ENCODE results near the gene MAEA. TPM values are rescaled to one million over a fixed set of nuclear protein-coding genes. Genes with fewer than 3 reads are reported as not detected.

MAEA gene
- polyA plus RNA-seq, 2 of the 4 experiments (the other 2 are of a cell fraction): 46.1 to 58.4 TPM

- TF ChIP-seq NPAS2 (CRISPR knock-in tag; IDR thresholded peaks at IDR 0.05; ENCODE audit: borderline replicate concordance) (no peak), FOXS1 (CRISPR knock-in tag; IDR thresholded peaks at IDR 0.05) (no peak), KDM5A (IDR thresholded peaks at IDR 0.05) (no peak), CEBPB (IDR thresholded peaks at IDR 0.05) (no peak), MAZ (IDR thresholded peaks at IDR 0.05; ENCODE audit: borderline replicate concordance, low read depth, low read length) (no peak), CTCF (IDR thresholded peaks at IDR 0.05) (no peak), GATA3 (IDR thresholded peaks at IDR 0.05; ENCODE audit: borderline replicate concordance) (no peak), E2F6 (IDR thresholded peaks at IDR 0.05; ENCODE audit: borderline replicate concordance, low read depth) (peak; percentile 15; the same call in 1 of the 2 replicates), NR3C1 (IDR thresholded peaks at IDR 0.05) (no peak), RNF2 (IDR thresholded peaks at IDR 0.05; ENCODE audit: borderline replicate concordance, low read depth) (no peak), RCOR1 (IDR thresholded peaks at IDR 0.05; ENCODE audit: low read depth, low read length) (no peak), BHLHE40 (IDR thresholded peaks at IDR 0.05; ENCODE audit: low read depth, low read length) (no peak), PHF8 (IDR thresholded peaks at IDR 0.05; ENCODE audit: borderline replicate concordance, low read depth) (peak; percentile 61; the same call in 1 of the 2 replicates), ZFP36 (IDR thresholded peaks at IDR 0.05; ENCODE audit: borderline replicate concordance, partially characterized antibody) (no peak), EHMT2 (IDR thresholded peaks at IDR 0.05; ENCODE audit: low read depth) (no peak), CHD2 (IDR thresholded peaks at IDR 0.05; ENCODE audit: low read length, partially characterized antibody) (peak; percentile 45), ATOH8 (CRISPR knock-in tag; IDR thresholded peaks at IDR 0.05; ENCODE audit: low read depth) (no peak), TP53 (CRISPR knock-in tag; IDR thresholded peaks at IDR 0.05) (no peak), ZSCAN20 (CRISPR knock-in tag; IDR thresholded peaks at IDR 0.05) (no peak), MAX (IDR thresholded peaks at IDR 0.05) (peak; percentile 53), POLR2A (IDR thresholded peaks at IDR 0.05; ENCODE audit: low read length) (0 out of 2 replicates have a peak, but pooled peaks have one; percentile 1), ZC3H11A (IDR thresholded peaks at IDR 0.05) (no peak), POLR2AphosphoS2 (conservative IDR thresholded peaks at IDR 0.05; ENCODE audit: low read length) (no peak), ZNF302 (CRISPR knock-in tag; IDR thresholded peaks at IDR 0.05) (no peak)
Measured at GRCh38 chr4:1347410-1347864, 57.7 kb downstream of the MAEA start (continued).

GRCh38 chr4:1348014-1348513 lies 58.4 kb downstream of the MAEA start:
- no peak for ATAC-seq
- Histone ChIP-seq H3K4me2 (peak overlapping the region; percentile 86), H3K4me1 (peaks cover 11% of the 10 kb centered on the region; the same call in 1 of the 3 replicates), H3K4me3 (peak overlapping the region; percentile 76), H3K9me3 (no peaks in the 10 kb centered on the region), H3K27ac (peak overlapping the region; percentile 90 to 98)
- DNase-seq (ENCODE audit: low read depth in 1 of 2, low spot score in 1 of 2): no peak
- ChIA-PET POLR2A (interaction anchor here (1.7 to 2.6 kb wide), 2 partner anchors 100 to 364 kb away, joined by 5 to 26 read pairs; partner anchors contain the start of genes CTBP1 and SLBP), CTCF (interaction anchor here (1.4 to 2.4 kb wide), 4 partner anchors 8 to 218 kb away, joined by 3 to 15 read pairs (median 8); no protein-coding TSS in a partner anchor)
- no peak for FAIRE-seq
- TF ChIP-seq CEBPB (IDR thresholded peaks at IDR 0.05) (no peak), SREBF2 (IDR thresholded peaks at IDR 0.05) (no peak), USF2 (IDR thresholded peaks at IDR 0.05) (no peak)
- WGBS (ENCODE audit: missing lambda C conversion rate): 68% methylated on average over 12 of the region's 12 CpGs

Data from A549 (cell line).